ENCODE results near the gene TMEM59L. TPM values are rescaled to one million over a fixed set of nuclear protein-coding genes. Genes with fewer than 3 reads are reported as not detected.

TMEM59L gene
- total and polyA plus RNA-seq, 10 of the 15 experiments (the other 5 are each of a cell fraction or from before 2014, with no cell fraction given), result 0.06 TPM; not detected in 9

GRCh38 chr19:18636969-18637629, 24.4 kb downstream of the TMEM59L start, which contains the start of gene KLHL26 (continued):
- TF ChIP-seq USF2 (IDR thresholded peaks at IDR 0.05; ENCODE audit: borderline replicate concordance, low read depth, low read length) (no peak), USF1 (IDR thresholded peaks at IDR 0.05; ENCODE audit: borderline replicate concordance, extremely low read length, insufficient read depth, low read depth, low read length) (no peak), PML (IDR thresholded peaks at IDR 0.05; ENCODE audit: low read length) (no peak), IKZF1 (conservative IDR thresholded peaks at IDR 0.05) (peak; percentile 36; the same call in 1 of the 2 replicates), SP1 (IDR thresholded peaks at IDR 0.05; ENCODE audit: low read depth, low read length) (no peak), LARP7 (IDR thresholded peaks at IDR 0.05) (0 out of 2 replicates have a peak, but pooled peaks have one; percentile 26), CREB1 (IDR thresholded peaks at IDR 0.05; ENCODE audit: low read depth) (peak; percentile 91), NFYB (IDR thresholded peaks at IDR 0.05; ENCODE audit: insufficient read depth, low read depth, low read length) (no peak), SIX5 (IDR thresholded peaks at IDR 0.05; ENCODE audit: low read depth, low read length, severe bottlenecking) (no peak), SMAD1 (IDR thresholded peaks at IDR 0.05; ENCODE audit: low read depth, partially characterized antibody) (no peak), HDAC2 (IDR thresholded peaks at IDR 0.05) (no peak), EED (IDR thresholded peaks at IDR 0.05; ENCODE audit: low read depth) (no peak), MEF2B (IDR thresholded peaks at IDR 0.05; ENCODE audit: partially characterized antibody, poor library complexity, severe bottlenecking) (no peak), ZNF384 (IDR thresholded peaks at IDR 0.05; ENCODE audit: borderline replicate concordance, low read depth, low read length) (no peak), RAD21 (IDR thresholded peaks at IDR 0.05; ENCODE audit: insufficient read depth, low read depth, low read length) (no peak), BCL11A (IDR thresholded peaks at IDR 0.05; ENCODE audit: low read depth, low read length) (no peak), NFIC (IDR thresholded peaks at IDR 0.05; ENCODE audit: low read depth, low read length) (no peak), POLR2AphosphoS5 (IDR thresholded peaks at IDR 0.05; ENCODE audit: low read length) (peak; percentile 48; the same call in 1 of the 2 replicates), RBBP5 (conservative IDR thresholded peaks at IDR 0.05) (no peak), HCFC1 (IDR thresholded peaks at IDR 0.05; ENCODE audit: low read length) (peak; percentile 36; the same call in 1 of the 2 replicates), ZBED1 (IDR thresholded peaks at IDR 0.05; ENCODE audit: borderline replicate concordance) (no peak), GATAD2B (conservative IDR thresholded peaks at IDR 0.05; ENCODE audit: low read depth) (0 out of 2 replicates have a peak, but pooled peaks have one; percentile 39), POLR2A (IDR thresholded peaks at IDR 0.05; ENCODE audit: low read depth, low read length) (peak; percentile 92), PAX8 (IDR thresholded peaks at IDR 0.05) (no peak), MYC (IDR thresholded peaks at IDR 0.05; ENCODE audit: insufficient read depth, insufficient read length, insufficient replicate concordance, low read length, severe bottlenecking) (no peak), YY1 (IDR thresholded peaks at IDR 0.05; ENCODE audit: low read depth, low read length) (peak; percentile 94), NBN (IDR thresholded peaks at IDR 0.05) (no peak), WRNIP1 (IDR thresholded peaks at IDR 0.05; ENCODE audit: borderline replicate concordance, low read depth, low read length) (no peak), KLF5 (IDR thresholded peaks at IDR 0.05; ENCODE audit: partially characterized antibody) (no peak)
- TF ChIP-seq, protein P1, sequence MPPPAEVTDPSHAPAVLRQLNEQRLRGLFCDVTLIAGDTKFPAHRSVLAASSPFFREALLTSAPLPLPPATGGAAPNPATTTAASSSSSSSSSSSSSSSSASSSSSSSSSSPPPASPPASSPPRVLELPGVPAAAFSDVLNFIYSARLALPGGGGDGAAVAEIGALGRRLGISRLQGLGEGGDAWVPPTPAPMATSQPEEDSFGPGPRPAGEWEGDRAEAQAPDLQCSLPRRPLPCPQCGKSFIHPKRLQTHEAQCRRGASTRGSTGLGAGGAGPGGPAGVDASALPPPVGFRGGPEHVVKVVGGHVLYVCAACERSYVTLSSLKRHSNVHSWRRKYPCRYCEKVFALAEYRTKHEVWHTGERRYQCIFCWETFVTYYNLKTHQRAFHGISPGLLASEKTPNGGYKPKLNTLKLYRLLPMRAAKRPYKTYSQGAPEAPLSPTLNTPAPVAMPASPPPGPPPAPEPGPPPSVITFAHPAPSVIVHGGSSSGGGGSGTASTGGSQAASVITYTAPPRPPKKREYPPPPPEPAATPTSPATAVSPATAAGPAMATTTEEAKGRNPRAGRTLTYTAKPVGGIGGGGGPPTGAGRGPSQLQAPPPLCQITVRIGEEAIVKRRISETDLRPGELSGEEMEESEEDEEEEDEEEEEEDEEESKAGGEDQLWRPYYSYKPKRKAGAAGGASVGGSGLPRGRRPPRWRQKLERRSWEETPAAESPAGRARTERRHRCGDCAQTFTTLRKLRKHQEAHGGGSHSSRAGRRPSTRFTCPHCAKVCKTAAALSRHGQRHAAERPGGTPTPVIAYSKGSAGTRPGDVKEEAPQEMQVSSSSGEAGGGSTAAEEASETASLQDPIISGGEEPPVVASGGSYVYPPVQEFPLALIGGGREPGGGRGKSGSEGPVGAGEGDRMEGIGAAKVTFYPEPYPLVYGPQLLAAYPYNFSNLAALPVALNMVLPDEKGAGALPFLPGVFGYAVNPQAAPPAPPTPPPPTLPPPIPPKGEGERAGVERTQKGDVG (CRISPR knock-in tag; IDR thresholded peaks at IDR 0.05), result no peak
